Panc1 (cell line): ENCODE measurements around the gene ERAL1.

Experiments
- CTCF ChIP-seq: fragments of 450-650 bp; IDR thresholded peaks from 2 replicates; pipeline ENCODE4 v1.5.1; 2017; ENCODE audit warnings: mild to moderate bottlenecking
- REST ChIP-seq, 2 experiments: IDR thresholded peaks; 2 replicates each; pipeline ENCODE4 v1.6.1; 2011 to 2012; ENCODE audit warnings: low read depth in 2 of 2, control low read depth in 1 of 2, low read length in 1 of 2, mild to moderate bottlenecking in 1 of 2, moderate library complexity in 1 of 2; ENCODE audit not compliant: insufficient read depth in 1 of 2

GRCh38 chr17:28856028-28856574 is 1.3 kb downstream of the ERAL1 start:
- TF ChIP-seq REST (IDR thresholded peaks at IDR 0.05; ENCODE audit: insufficient read depth in 1 of 2, low read depth in 2 of 2, low read length in 1 of 2): no peak
- no peak for TF ChIP-seq CTCF
